CD14-positive monocyte (primary cell): ENCODE data around the gene AEBP1. TPM values are rescaled to one million over a fixed set of nuclear protein-coding genes. Genes with fewer than 3 reads are reported as not detected.

Experiments
- DNase-seq, 3 donors: peaks; one replicate each; pipeline ENCODE4 v3.0.0-alpha.2; 2011 to 2022
- H2AFZ ChIP-seq: 2 replicates; pipeline ENCODE4 v1.6.0; 2012; ENCODE audit warnings: mild to moderate bottlenecking, low read depth, low read length, inconsistent platforms; ENCODE audit not compliant: insufficient read depth, poor library complexity, severe bottlenecking
- H3K27ac ChIP-seq, 2 donors: 1 replicate in 1 of 2; 2 replicates in 1 of 2; pipeline ENCODE4 v1.5.1; 2012 to 2013; ENCODE audit warnings: low read length in 2 of 2, control low read depth in 1 of 2, inconsistent platforms in 1 of 2, low read depth in 1 of 2, mild to moderate bottlenecking in 1 of 2
- H3K27me3 ChIP-seq, 2 donors: one replicate each; pipeline versions ENCODE4 v1.6.0 to v1.6.1; 2011 to 2013; ENCODE audit warnings: low read length in 2 of 2; ENCODE audit not compliant: control insufficient read depth in 2 of 2, insufficient read depth in 2 of 2
- H3K36me3 ChIP-seq, 2 donors: replicated peaks in 1 of 2; 1 replicate in 1 of 2; 2 replicates in 1 of 2; pipeline versions ENCODE4 v1.5.1 to v1.6.1; 2012 to 2013; ENCODE audit warnings: low read length in 2 of 2, control low read depth in 1 of 2, inconsistent platforms in 1 of 2, mild to moderate bottlenecking in 1 of 2; ENCODE audit not compliant: insufficient read depth in 2 of 2, control insufficient read depth in 1 of 2
- H3K4me1 ChIP-seq, 2 donors: 1 replicate in 1 of 2; 2 replicates in 1 of 2; pipeline versions ENCODE4 v1.5.1 to v1.6.1; 2012 to 2013; ENCODE audit warnings: low read length in 2 of 2, control low read depth in 1 of 2, inconsistent platforms in 1 of 2, mild to moderate bottlenecking in 1 of 2, moderate library complexity in 1 of 2; ENCODE audit not compliant: insufficient read depth in 2 of 2, control insufficient read depth in 1 of 2
- H3K4me2 ChIP-seq: replicated peaks from 2 replicates; pipeline ENCODE3; 2012; ENCODE audit warnings: low read length, moderate library complexity, mild to moderate bottlenecking; ENCODE audit not compliant: poor library complexity, severe bottlenecking; ENCODE audit errors: extremely low read depth
- H3K4me3 ChIP-seq, 3 experiments: fragments of 200-600 bp in 1 of 3; sonication (generic) in 1 of 3; replicated peaks in 1 of 3; 1 replicate in 2 of 3; 2 replicates in 1 of 3; pipeline ENCODE4 v1.5.1; 2011 to 2013; ENCODE audit warnings: low read length in 3 of 3, mild to moderate bottlenecking in 3 of 3, control low read depth in 2 of 3, low read depth in 2 of 3, inconsistent platforms in 1 of 3, moderate library complexity in 1 of 3
- H3K79me2 ChIP-seq: 2 replicates; pipeline ENCODE4 v1.6.0; 2012; ENCODE audit warnings: mild to moderate bottlenecking, control low read depth, inconsistent platforms, low read length, moderate library complexity; ENCODE audit not compliant: insufficient read depth
- H3K9ac ChIP-seq: 2 replicates; pipeline ENCODE4 v1.6.0; 2017; ENCODE audit warnings: low read length, mild to moderate bottlenecking; ENCODE audit not compliant: insufficient read depth, poor library complexity, severe bottlenecking
- H3K9me3 ChIP-seq, 2 donors: replicated peaks in 1 of 2; 1 replicate in 1 of 2; 2 replicates in 1 of 2; pipeline versions ENCODE4 v1.5.1 to v1.6.1; 2012 to 2013; ENCODE audit warnings: low read length in 2 of 2, control low read depth in 1 of 2; ENCODE audit not compliant: control insufficient read depth in 1 of 2, insufficient read depth in 1 of 2
- H4K20me1 ChIP-seq: 2 replicates; pipeline ENCODE4 v1.6.0; 2012; ENCODE audit warnings: mild to moderate bottlenecking, low read length, control low read depth, moderate library complexity; ENCODE audit not compliant: insufficient read depth
- H3K27ac Mint-ChIP-seq, 7 donors: one replicate each; pipeline ENCODE4 v1.8.0; 2020; ENCODE audit warnings: mild to moderate bottlenecking in 7 of 7, mixed read lengths in 7 of 7, moderate library complexity in 6 of 7, inconsistent platforms in 2 of 7
- H3K27me3 Mint-ChIP-seq, 3 donors: one replicate each; pipeline ENCODE4 v1.8.0; 2021 to 2022; ENCODE audit warnings: low read depth in 3 of 3, mild to moderate bottlenecking in 3 of 3, mixed read lengths in 3 of 3, moderate library complexity in 3 of 3, inconsistent platforms in 1 of 3
- H3K36me3 Mint-ChIP-seq, 2 donors: one replicate each; pipeline ENCODE4 v1.8.0; 2020; ENCODE audit warnings: mixed read lengths in 2 of 2, inconsistent platforms in 1 of 2, mild to moderate bottlenecking in 1 of 2
- H3K4me1 Mint-ChIP-seq: one replicate; pipeline ENCODE4 v1.8.0; 2020; ENCODE audit warnings: mild to moderate bottlenecking, mixed read lengths
- H3K4me3 Mint-ChIP-seq, 2 donors: one replicate each; pipeline ENCODE4 v1.8.0; 2020; ENCODE audit warnings: mild to moderate bottlenecking in 2 of 2, mixed read lengths in 2 of 2, moderate library complexity in 1 of 2
- H3K9me3 Mint-ChIP-seq, 7 donors: one replicate each; pipeline ENCODE4 v1.8.0; 2020 to 2022; ENCODE audit warnings: mixed read lengths in 7 of 7, mild to moderate bottlenecking in 6 of 7, moderate library complexity in 6 of 7, inconsistent platforms in 2 of 7
- WGBS: methylation state at CpG from one replicate; pipeline ENCODE4 v1.1.5; 2013; ENCODE audit warnings: missing lambda C conversion rate; ENCODE audit not compliant: insufficient coverage; 5-methylcytosine and 5-hydroxymethylcytosine counted together
- intact Hi-C, 2 donors: fragments of 100-400 bp; cut with micrococcal nuclease; formaldehyde crosslinking; loops; one replicate each; pipeline versions ENCODE4 v1.15.0 to v1.15.1; 2023
- polyA plus RNA-seq, 3 donors: library from polyadenylated mRNA; depleted of rRNA in 1 of 3; unstranded in 2 of 3; stranded (reverse) in 1 of 3; fragments of 300-500 nt in 2 of 3; fragments of >200 nt in 1 of 3; fragmentation: Illumina TruSeq in 2 of 3; gene quantifications; 1 replicate in 2 of 3; 2 replicates in 1 of 3; pipeline ENCODE4 v1.2.3, GENCODE V29; 2012 to 2021
- TF ChIP-seq, protein P1 (sequence below): fragments of 200-600 bp; IDR thresholded peaks from one replicate; pipeline ENCODE4 v1.8.0; 2022; ENCODE audit warnings: antibody characterized with exemption, mild to moderate bottlenecking

Gene AEBP1
- polyA plus RNA-seq, 3 donors, result 0.08 TPM; not detected in 2

DNA sequence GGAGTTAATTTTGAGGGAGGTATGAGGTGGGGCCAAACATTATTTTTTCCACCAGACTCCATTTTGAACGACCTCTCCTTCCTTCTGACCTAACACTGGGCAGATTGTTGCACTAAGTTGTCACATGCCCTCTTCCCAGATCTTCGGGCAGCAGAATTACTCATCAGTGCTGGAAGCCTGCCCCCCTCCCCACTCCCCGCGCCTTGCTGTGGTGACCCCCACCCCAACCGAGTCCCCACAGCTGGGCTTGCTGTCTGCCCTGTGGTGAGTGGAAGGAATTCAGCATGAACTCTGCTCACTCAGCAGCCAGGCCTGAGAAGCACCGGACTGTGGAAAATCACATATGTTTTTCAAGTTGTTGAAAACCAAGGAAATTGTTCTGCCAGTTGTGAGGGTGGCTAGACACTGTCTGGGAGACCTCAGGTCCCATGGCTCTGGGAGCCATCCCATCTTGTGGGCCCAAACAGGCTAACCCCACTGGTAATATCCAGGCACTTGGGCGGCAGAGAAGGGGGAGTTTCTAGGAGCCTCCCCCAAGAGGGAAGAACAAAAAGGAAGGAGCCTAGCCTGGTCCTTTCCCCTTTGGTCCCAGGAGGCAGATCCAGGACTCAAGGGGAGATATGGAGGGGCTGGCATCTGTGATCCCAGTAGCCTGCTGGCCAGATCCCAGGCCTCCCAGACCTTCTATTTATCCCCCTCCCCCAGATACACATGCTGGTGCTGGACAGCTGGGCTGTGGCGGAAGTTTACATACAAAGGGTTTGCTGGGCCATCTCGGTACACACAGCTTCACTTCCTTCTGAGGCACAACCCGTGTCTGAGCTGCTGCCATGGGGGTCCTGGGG lies 3.5 kb upstream of the AEBP1 start:
- Mint-ChIP-seq H3K4me3 (no peak overlapping the region), H3K27ac (peak overlapping the region in 1 of 7 donors; percentile 47), H3K4me1 (peaks cover 5% of the 10 kb centered on the region), H3K9me3 (peaks cover 0 to 6% (median 0%) of the 10 kb centered on the region in 7 donors), H3K27me3 (peaks cover 34 to 40% (median 35%) of the 10 kb centered on the region in 3 donors), H3K36me3 (no peaks in the 10 kb centered on the region)
- no peak overlapping the region for H3K4me2 ChIP-seq
- no peaks in the 10 kb centered on the region for H4K20me1 ChIP-seq
- H3K36me3 ChIP-seq, result no peaks in the 10 kb centered on the region
- H3K4me3 ChIP-seq, result no peak overlapping the region
- H3K79me2 ChIP-seq, result no peaks in the 10 kb centered on the region
- no peaks in the 10 kb centered on the region for H3K9me3 ChIP-seq
- H3K27me3 ChIP-seq, result peaks cover 14 to 31% of the 10 kb centered on the region in 2 donors
- H3K9ac ChIP-seq, result no peak overlapping the region
- H3K4me1 ChIP-seq, result peaks cover 0 to 5% of the 10 kb centered on the region in 2 donors
- intact Hi-C loops, result no loop called here
- 49% methylated on average over 3 of the region's 10 CpGs for WGBS
- no peak overlapping the region for H2AFZ ChIP-seq
- no peak for DNase-seq
- TF ChIP-seq, protein P1, sequence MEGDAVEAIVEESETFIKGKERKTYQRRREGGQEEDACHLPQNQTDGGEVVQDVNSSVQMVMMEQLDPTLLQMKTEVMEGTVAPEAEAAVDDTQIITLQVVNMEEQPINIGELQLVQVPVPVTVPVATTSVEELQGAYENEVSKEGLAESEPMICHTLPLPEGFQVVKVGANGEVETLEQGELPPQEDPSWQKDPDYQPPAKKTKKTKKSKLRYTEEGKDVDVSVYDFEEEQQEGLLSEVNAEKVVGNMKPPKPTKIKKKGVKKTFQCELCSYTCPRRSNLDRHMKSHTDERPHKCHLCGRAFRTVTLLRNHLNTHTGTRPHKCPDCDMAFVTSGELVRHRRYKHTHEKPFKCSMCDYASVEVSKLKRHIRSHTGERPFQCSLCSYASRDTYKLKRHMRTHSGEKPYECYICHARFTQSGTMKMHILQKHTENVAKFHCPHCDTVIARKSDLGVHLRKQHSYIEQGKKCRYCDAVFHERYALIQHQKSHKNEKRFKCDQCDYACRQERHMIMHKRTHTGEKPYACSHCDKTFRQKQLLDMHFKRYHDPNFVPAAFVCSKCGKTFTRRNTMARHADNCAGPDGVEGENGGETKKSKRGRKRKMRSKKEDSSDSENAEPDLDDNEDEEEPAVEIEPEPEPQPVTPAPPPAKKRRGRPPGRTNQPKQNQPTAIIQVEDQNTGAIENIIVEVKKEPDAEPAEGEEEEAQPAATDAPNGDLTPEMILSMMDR, result no peak
- H3K27ac ChIP-seq, result no peak overlapping the region

DNA sequence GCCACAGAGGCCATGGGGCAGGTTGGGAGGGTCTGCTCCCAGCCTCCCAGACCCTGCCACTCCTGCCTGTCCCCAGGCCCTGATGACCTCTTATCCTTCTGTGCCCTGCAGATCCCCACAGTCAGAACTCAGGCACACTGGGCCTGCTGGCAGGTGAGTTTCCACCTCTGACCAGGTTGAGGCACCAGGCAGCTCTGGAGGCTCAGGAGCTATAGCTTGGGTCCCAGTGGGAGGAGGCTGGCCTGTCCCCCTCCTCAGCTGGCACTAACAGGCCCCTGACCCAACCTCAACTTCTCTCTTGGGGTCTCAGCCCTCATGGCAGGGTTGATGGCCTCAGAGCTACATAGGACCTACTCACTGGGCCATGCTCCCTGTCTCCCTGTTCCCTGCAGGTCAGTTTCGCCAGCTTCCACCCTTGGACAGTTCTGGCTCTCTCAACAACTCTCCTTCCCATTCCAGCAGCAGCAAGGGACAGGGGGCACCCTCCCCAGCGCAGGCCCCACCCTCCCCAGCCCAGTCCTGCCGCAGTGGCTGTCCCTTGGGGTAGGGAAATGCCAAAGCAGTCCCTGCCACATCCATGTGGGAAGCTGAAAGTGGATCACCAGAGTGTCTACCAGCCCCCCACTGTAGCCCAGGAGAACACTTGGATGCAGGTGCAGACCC lies 2.7 kb upstream of the AEBP1 start:
- Mint-ChIP-seq H3K4me3 (no peak overlapping the region), H3K27ac (no peak overlapping the region), H3K9me3 (peaks cover 0 to 8% (median 0%) of the 10 kb centered on the region in 7 donors), H3K4me1 (peaks cover 6% of the 10 kb centered on the region), H3K36me3 (no peaks in the 10 kb centered on the region), H3K27me3 (peaks cover 36 to 47% (median 38%) of the 10 kb centered on the region in 3 donors)
- no peak overlapping the region for H3K4me3 ChIP-seq
- no peaks in the 10 kb centered on the region for H3K36me3 ChIP-seq
- peaks cover 0 to 5% of the 10 kb centered on the region in 2 donors for H3K4me1 ChIP-seq
- no peaks in the 10 kb centered on the region for H3K9me3 ChIP-seq
- no peaks in the 10 kb centered on the region for H3K79me2 ChIP-seq
- TF ChIP-seq, protein P1, result no peak
- H3K4me2 ChIP-seq, result no peak overlapping the region
- H4K20me1 ChIP-seq, result no peaks in the 10 kb centered on the region
- H2AFZ ChIP-seq, result no peak overlapping the region
- intact Hi-C loops, result no loop called here
- H3K9ac ChIP-seq, result no peak overlapping the region
- peaks cover 14 to 34% of the 10 kb centered on the region in 2 donors for H3K27me3 ChIP-seq
- H3K27ac ChIP-seq, result no peak overlapping the region
- 100% methylated on average over 1 of the region's 3 CpGs for WGBS
- no peak for DNase-seq
